ENCODE data around the gene HOXA7. TPM values are rescaled to one million over a fixed set of nuclear protein-coding genes. Genes with fewer than 3 reads are reported as not detected.

The HOXA7 gene
- total and polyA plus RNA-seq, 10 of the 15 experiments (the other 5 are each of a cell fraction or from before 2014, with no cell fraction given) = not detected

GRCh38 chr7:27160546-27161213, 4.2 kb upstream of the HOXA7 start (continued):
- no peak for TF ChIP-seq BCL3 (IDR thresholded peaks at IDR 0.05; ENCODE audit: borderline replicate concordance, insufficient read depth, low read depth, low read length, poor library complexity, severe bottlenecking)
- no peak for TF ChIP-seq EP300 (IDR thresholded peaks at IDR 0.05; ENCODE audit: borderline replicate concordance in 1 of 2, control insufficient read depth in 1 of 2, low read depth in 2 of 2, low read length in 2 of 2)
- no peak for TF ChIP-seq SIN3A (IDR thresholded peaks at IDR 0.05; ENCODE audit: low read depth, low read length)
- TF ChIP-seq ATF2 (IDR thresholded peaks at IDR 0.05; ENCODE audit: low read length) = no peak
- TF ChIP-seq E2F4 (IDR thresholded peaks at IDR 0.05; ENCODE audit: low read depth, low read length) = no peak
- no peak for TF ChIP-seq MLLT1 (IDR thresholded peaks at IDR 0.05)
- no peak for TF ChIP-seq IKZF2 (IDR thresholded peaks at IDR 0.05)
- TF ChIP-seq STAT3 (IDR thresholded peaks at IDR 0.05; ENCODE audit: low read depth, low read length) = no peak
- no peak for TF ChIP-seq MAX (IDR thresholded peaks at IDR 0.05; ENCODE audit: low read depth, low read length)
- no peak for TF ChIP-seq FOS (IDR thresholded peaks at IDR 0.05; ENCODE audit: borderline replicate concordance, extremely low read depth, insufficient read length)
- no peak for TF ChIP-seq BACH1 (IDR thresholded peaks at IDR 0.05; ENCODE audit: borderline replicate concordance)
- TF ChIP-seq BRCA1 (IDR thresholded peaks at IDR 0.05; ENCODE audit: low read depth, low read length) = no peak
- TF ChIP-seq PRDM15 (CRISPR knock-in tag; IDR thresholded peaks at IDR 0.05) = no peak
- peak; percentile 46 for TF ChIP-seq KLF5 (IDR thresholded peaks at IDR 0.05; ENCODE audit: partially characterized antibody)
- no peak for TF ChIP-seq EZH2 (IDR thresholded peaks at IDR 0.05; ENCODE audit: borderline replicate concordance, control insufficient read depth, low read depth, low read length)
- TF ChIP-seq KDM1A (IDR thresholded peaks at IDR 0.05; ENCODE audit: borderline replicate concordance) = no peak
- TF ChIP-seq IRF5 (IDR thresholded peaks at IDR 0.05; ENCODE audit: borderline replicate concordance) = no peak
- no peak for TF ChIP-seq HDAC2 (IDR thresholded peaks at IDR 0.05)
